Panc1 (cell line): ENCODE results near the gene CSNK1G2. TPM values are rescaled to one million over a fixed set of nuclear protein-coding genes. Genes with fewer than 3 reads are reported as not detected.

Experiments
- ATAC-seq: fragments of 200-7000 bp; cut with Tn5 transposase; 2 replicates; pipeline ENCODE4 v1.9.1; 2020; ENCODE audit warnings: mild to moderate bottlenecking, moderate library complexity
- BruUV-seq: library from RNA; stranded (reverse); fragments of 400-500 nt; replicated peaks from 2 replicates; lab custom pipeline; 2021; lab: Mats Ljungman, UMichigan
- CTCF ChIA-PET: fragments of 300-600 bp; sonication (Branson Sonifier 250); formaldehyde crosslinking; loops from one replicate; lab custom pipeline; 2022; ENCODE audit warnings: antibody characterized with exemption; lab: Charles Lee
- POLR2A ChIA-PET: fragments of 300-600 bp; sonication (Branson Sonifier 250); formaldehyde crosslinking; loops from one replicate; lab custom pipeline; 2022; ENCODE audit warnings: antibody characterized with exemption; lab: Charles Lee
- DNase-seq: peaks from one replicate; pipeline ENCODE4 v3.0.0-alpha.2; 2010; ENCODE audit warnings: low read depth, low spot score
- H3K27ac ChIP-seq: 2 replicates; pipeline ENCODE4 v1.5.1; 2011; ENCODE audit warnings: mild to moderate bottlenecking, low read length, inconsistent platforms
- H3K27me3 ChIP-seq: fragments of 200-500 bp; sonication (Bioruptor generic); 2 replicates; pipeline ENCODE4 v1.6.0; 2014; ENCODE audit warnings: low read length, inconsistent platforms; ENCODE audit not compliant: control insufficient read depth, insufficient read depth
- H3K36me3 ChIP-seq: fragments of 200-500 bp; sonication (Bioruptor generic); 2 replicates; pipeline ENCODE4 v1.5.1; 2014; ENCODE audit warnings: inconsistent platforms, mild to moderate bottlenecking, low read length, moderate library complexity; ENCODE audit not compliant: control insufficient read depth, insufficient read depth
- H3K4me1 ChIP-seq: 2 replicates; pipeline ENCODE4 v1.5.1; 2011; ENCODE audit warnings: inconsistent platforms, mild to moderate bottlenecking, low read length, moderate library complexity; ENCODE audit not compliant: control insufficient read depth, insufficient read depth
- H3K4me3 ChIP-seq, 2 experiments: 2 replicates each; pipeline ENCODE4 v1.5.1; 2011 to 2012; ENCODE audit warnings: low read depth in 2 of 2, low read length in 2 of 2, mild to moderate bottlenecking in 2 of 2, inconsistent platforms in 1 of 2, moderate library complexity in 1 of 2
- H3K9me3 ChIP-seq: fragments of 200-500 bp; sonication (Bioruptor generic); 2 replicates; pipeline ENCODE4 v1.5.1; 2014; ENCODE audit warnings: low read depth, mild to moderate bottlenecking, inconsistent platforms, low read length, moderate library complexity; ENCODE audit not compliant: control insufficient read depth, insufficient read depth
- POLR2AphosphoS5 ChIP-seq: IDR thresholded peaks from 2 replicates; pipeline ENCODE4 v1.6.1; 2012; ENCODE audit warnings: mild to moderate bottlenecking, low read depth, low read length, moderate library complexity
- SIN3A ChIP-seq: IDR thresholded peaks from 2 replicates; pipeline ENCODE4 v1.6.1; 2012; ENCODE audit warnings: low read depth, mild to moderate bottlenecking, low read length, moderate library complexity, borderline replicate concordance; ENCODE audit not compliant: insufficient read depth
- TCF7L2 ChIP-seq: IDR thresholded peaks from 2 replicates; pipeline ENCODE4 v1.6.1; 2011; ENCODE audit warnings: mild to moderate bottlenecking, low read depth, low read length, inconsistent platforms
- in situ Hi-C: cut with HindIII; loops from 2 replicates; pipeline ENCODE4 v1.10.0; 2016; ENCODE audit warnings: low sequenced_read_pairs, low pct_unique_long_range_greater_than_20kb
- intact Hi-C: fragments of 100-400 bp; cut with micrococcal nuclease; formaldehyde crosslinking; loops from one replicate; pipeline ENCODE4 v1.10.0; 2022; ENCODE audit not compliant: unreplicated experiment
- total RNA-seq: library from RNA; stranded (reverse); gene quantifications from one replicate; pipeline ENCODE4 v1.2.1, GENCODE V29; 2021; ENCODE audit not compliant: unreplicated experiment
- TF ChIP-seq, protein P1 (sequence below), 2 experiments: IDR thresholded peaks; 2 replicates each; pipeline ENCODE4 v1.6.1; 2011 to 2012; ENCODE audit warnings: low read depth in 2 of 2, control low read depth in 1 of 2, low read length in 1 of 2, mild to moderate bottlenecking in 1 of 2, moderate library complexity in 1 of 2; ENCODE audit not compliant: insufficient read depth in 1 of 2
- TF ChIP-seq, protein P2 (sequence below): fragments of 450-650 bp; IDR thresholded peaks from 2 replicates; pipeline ENCODE4 v1.5.1; 2017; ENCODE audit warnings: mild to moderate bottlenecking

CSNK1G2 gene
- total RNA-seq, 1 experiment from 2014 or later = 65.8 TPM

GRCh38 chr19:1902923-1903322, 38.0 kb upstream of the CSNK1G2 start:
- CTCF ChIA-PET = no interaction called here
- intact Hi-C loops = no loop called here
- Histone ChIP-seq H3K9me3 (no peaks in the 10 kb centered on the region), H3K27me3 (no peaks in the 10 kb centered on the region), H3K4me3 (no peak overlapping the region), H3K4me1 (peaks cover 15% of the 10 kb centered on the region), H3K27ac (no peak overlapping the region), H3K36me3 (no peaks in the 10 kb centered on the region)
- in situ Hi-C loops = no loop called here
- POLR2A ChIA-PET = no interaction called here
- ATAC-seq = no peak
- no peak for DNase-seq
- no peak for TF ChIP-seq TCF7L2
- TF ChIP-seq POLR2AphosphoS5 = no peak
- TF ChIP-seq, protein P1, sequence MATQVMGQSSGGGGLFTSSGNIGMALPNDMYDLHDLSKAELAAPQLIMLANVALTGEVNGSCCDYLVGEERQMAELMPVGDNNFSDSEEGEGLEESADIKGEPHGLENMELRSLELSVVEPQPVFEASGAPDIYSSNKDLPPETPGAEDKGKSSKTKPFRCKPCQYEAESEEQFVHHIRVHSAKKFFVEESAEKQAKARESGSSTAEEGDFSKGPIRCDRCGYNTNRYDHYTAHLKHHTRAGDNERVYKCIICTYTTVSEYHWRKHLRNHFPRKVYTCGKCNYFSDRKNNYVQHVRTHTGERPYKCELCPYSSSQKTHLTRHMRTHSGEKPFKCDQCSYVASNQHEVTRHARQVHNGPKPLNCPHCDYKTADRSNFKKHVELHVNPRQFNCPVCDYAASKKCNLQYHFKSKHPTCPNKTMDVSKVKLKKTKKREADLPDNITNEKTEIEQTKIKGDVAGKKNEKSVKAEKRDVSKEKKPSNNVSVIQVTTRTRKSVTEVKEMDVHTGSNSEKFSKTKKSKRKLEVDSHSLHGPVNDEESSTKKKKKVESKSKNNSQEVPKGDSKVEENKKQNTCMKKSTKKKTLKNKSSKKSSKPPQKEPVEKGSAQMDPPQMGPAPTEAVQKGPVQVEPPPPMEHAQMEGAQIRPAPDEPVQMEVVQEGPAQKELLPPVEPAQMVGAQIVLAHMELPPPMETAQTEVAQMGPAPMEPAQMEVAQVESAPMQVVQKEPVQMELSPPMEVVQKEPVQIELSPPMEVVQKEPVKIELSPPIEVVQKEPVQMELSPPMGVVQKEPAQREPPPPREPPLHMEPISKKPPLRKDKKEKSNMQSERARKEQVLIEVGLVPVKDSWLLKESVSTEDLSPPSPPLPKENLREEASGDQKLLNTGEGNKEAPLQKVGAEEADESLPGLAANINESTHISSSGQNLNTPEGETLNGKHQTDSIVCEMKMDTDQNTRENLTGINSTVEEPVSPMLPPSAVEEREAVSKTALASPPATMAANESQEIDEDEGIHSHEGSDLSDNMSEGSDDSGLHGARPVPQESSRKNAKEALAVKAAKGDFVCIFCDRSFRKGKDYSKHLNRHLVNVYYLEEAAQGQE (IDR thresholded peaks at IDR 0.05; ENCODE audit: insufficient read depth in 1 of 2, low read depth in 2 of 2, low read length in 1 of 2) = no peak
- TF ChIP-seq, protein P2, sequence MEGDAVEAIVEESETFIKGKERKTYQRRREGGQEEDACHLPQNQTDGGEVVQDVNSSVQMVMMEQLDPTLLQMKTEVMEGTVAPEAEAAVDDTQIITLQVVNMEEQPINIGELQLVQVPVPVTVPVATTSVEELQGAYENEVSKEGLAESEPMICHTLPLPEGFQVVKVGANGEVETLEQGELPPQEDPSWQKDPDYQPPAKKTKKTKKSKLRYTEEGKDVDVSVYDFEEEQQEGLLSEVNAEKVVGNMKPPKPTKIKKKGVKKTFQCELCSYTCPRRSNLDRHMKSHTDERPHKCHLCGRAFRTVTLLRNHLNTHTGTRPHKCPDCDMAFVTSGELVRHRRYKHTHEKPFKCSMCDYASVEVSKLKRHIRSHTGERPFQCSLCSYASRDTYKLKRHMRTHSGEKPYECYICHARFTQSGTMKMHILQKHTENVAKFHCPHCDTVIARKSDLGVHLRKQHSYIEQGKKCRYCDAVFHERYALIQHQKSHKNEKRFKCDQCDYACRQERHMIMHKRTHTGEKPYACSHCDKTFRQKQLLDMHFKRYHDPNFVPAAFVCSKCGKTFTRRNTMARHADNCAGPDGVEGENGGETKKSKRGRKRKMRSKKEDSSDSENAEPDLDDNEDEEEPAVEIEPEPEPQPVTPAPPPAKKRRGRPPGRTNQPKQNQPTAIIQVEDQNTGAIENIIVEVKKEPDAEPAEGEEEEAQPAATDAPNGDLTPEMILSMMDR = no peak
- no peak for TF ChIP-seq SIN3A
- no TSS peak for BruUV-seq

GRCh38 chr19:1904860-1905109, 36.2 kb upstream of the CSNK1G2 start:
- POLR2A ChIA-PET = no interaction called here
- in situ Hi-C loops (no loop called here), intact Hi-C loops (no loop called here)
- CTCF ChIA-PET = no interaction called here
- H3K9me3 ChIP-seq = no peaks in the 10 kb centered on the region
- no TSS peak for BruUV-seq
- DNase-seq (no peak), ATAC-seq (no peak)
- no peak for TF ChIP-seq POLR2AphosphoS5
- TF ChIP-seq SIN3A = no peak
- TF ChIP-seq, protein P1 (IDR thresholded peaks at IDR 0.05; ENCODE audit: insufficient read depth in 1 of 2, low read depth in 2 of 2, low read length in 1 of 2) = no peak
- no peak for TF ChIP-seq TCF7L2
- TF ChIP-seq, protein P2 = no peak
- H3K4me1 ChIP-seq = peaks cover 17% of the 10 kb centered on the region
- H3K27me3 ChIP-seq = no peaks in the 10 kb centered on the region
- H3K4me3 ChIP-seq = peak overlapping the region; percentile 60 to 62
- no peaks in the 10 kb centered on the region for H3K36me3 ChIP-seq
- peak overlapping the region; percentile 90 for H3K27ac ChIP-seq
